Brain pericyte (primary cell): Measurements from ENCODE around the gene GINM1.

Experiments
- DNase-seq: peaks from one replicate; pipeline ENCODE4 v3.0.0-alpha.2; 2012; ENCODE audit warnings: low read depth, low spot score

The GINM1 gene

DNA sequence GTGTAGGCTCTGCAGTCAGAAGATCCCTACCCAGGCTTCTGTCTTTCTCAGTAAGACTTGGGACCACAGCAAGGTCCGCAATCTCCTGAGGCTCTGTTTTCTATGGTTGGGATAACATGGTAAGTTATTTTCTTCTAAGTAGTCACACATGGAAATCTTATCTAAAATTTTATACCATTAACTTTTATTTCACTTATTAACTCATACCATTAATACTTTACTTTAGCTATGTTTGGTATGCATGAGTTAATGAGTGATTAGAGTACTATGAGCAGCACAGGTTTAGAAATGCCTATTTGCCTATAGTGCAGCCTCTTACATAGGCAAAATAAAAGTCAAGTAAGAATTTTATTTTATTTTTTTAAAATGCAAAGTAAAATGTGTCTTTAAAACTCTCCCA is 27.2 kb downstream of the GINM1 start:
- DNase-seq, result no peak

DNA sequence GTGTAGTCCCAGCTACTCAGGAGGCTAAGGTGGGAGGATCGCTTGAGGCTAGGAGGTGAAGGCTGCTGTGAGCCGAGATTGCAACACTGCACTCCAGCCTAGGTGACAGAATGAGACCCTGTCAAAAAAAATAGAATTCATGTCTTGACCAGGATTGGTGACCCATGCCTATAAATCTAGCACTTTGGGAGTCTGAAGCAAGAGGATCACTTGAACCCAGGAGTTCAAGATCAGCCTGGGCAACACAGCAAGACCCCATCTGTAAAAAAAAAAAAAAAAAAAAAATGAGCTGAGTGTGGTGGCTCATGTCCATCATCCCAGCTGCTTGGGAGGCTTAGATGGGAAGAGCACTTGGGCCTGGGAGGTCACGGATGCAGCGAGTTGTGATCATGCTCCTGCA is 34.3 kb downstream of the GINM1 start:
- no peak for DNase-seq

DNA sequence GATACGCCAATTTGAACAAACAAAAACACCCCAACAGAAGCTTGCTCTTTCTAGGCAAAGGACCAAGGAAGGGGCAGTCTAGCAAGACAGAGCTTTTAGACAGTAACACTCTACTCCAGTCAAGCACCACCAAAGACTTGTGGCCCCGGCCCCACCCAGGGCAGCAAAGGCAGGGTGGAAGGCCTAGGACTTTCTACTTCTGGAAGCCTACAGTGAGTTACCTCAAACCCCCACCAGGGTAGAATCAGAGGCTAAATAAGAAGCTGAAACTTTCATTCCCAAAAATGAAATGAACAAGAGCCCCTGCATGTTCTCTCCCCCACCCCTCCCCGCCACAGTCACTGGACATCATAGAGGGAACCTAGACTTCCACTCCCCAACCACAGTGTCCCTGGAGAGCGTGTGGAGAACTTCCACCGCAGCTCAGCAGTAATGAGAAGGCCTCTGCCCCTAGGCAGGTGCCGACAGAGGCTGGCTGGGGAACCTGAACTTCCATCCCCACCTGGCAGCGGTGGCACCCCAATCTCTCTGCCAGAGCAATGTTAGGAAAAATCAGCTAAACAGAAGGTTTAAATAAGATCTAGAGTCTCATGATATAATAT is 42.3 kb downstream of the GINM1 start:
- no peak for DNase-seq

- DNase-seq, result no peak
These were observed 48.2 kb downstream of the GINM1 start for GRCh38 chr6:149614337-149614736.

DNA sequence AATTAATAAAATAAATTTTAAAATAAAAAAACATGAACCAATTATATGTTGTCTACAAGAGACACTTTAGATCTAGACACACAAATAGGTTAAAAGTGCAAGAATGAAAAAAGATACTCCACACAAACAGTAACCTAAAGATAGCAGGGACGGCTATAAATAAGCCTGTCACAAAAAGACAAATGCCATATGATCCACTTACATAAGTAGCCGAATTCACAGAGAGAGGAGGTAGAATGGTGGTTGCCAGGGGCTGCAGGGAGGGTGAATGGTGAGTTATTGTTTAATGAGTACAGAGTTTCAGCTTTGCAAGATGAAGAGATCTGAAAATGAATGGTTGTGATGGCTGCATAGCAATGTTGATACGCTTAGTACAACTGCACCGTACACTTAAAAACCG is 49.6 kb downstream of the GINM1 start:
- no peak for DNase-seq

GRCh38 chr6:149627672-149628071 is 61.5 kb downstream of the GINM1 start:
- DNase-seq, result no peak

DNA sequence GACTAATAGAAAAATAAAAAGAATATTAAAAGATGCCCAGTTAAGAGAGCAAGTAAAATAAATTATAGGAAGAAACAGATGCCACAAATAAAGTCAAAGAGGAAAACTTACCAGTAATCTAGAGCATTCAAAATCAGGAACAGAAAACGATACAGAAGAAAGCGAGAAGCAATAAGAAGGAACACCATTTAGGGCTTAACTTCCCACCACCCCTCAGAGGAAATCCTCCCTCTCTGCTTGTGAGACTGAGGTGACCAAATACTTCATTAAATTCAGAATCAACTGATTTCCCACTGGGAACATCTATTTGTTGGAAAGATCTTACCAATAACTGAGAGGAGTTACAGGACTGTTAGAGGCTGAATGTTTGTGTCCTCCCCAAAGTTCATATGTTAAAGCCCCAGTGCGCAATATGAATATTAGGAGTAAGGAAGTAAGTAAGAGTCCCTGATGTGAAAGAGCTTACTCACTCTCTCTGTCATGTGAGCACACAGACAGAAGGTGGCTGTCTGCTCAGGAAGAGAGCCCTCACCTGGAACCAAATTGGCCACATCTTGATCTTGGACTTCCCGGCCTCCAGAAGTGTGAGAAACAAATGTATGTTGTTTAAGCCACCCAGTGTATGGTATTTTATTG is 62.8 kb downstream of the GINM1 start:
- DNase-seq, result no peak

GRCh38 chr6:149634315-149634714 is 68.1 kb downstream of the GINM1 start:
- no peak for DNase-seq

- no peak for DNase-seq
These were observed 69.9 kb downstream of the GINM1 start for GRCh38 chr6:149636124-149636523.
